HepG2 (cell line): ENCODE measurements around the gene TRIO. TPM values are rescaled to one million over a fixed set of nuclear protein-coding genes. Genes with fewer than 3 reads are reported as not detected.

ENCODE experiments used
- ATAC-seq: fragments of 200-7000 bp; cut with Tn5 transposase; 3 replicates; pipeline ENCODE4 v1.9.1; 2020; ENCODE audit warnings: mild to moderate bottlenecking, moderate library complexity
- BruUV-seq: library from RNA; stranded (reverse); fragments of 400-500 nt; replicated peaks from 2 replicates; lab custom pipeline; 2021; lab: Mats Ljungman, UMichigan
- CTCF ChIA-PET: fragments of 300-600 bp; formaldehyde crosslinking; extraction: SDS; loops from one replicate; lab custom pipeline; 2021; ENCODE audit warnings: low total read pairs, inconsistent platforms, low intra/inter-chr PET ratio; lab: Yijun Ruan, JAX
- POLR2A ChIA-PET: fragments of 350-600 bp; sonication (Branson Sonifier 250); formaldehyde crosslinking; loops from one replicate; lab custom pipeline; 2020; ENCODE audit warnings: antibody characterized with exemption, inconsistent platforms; lab: Yijun Ruan, JAX
- DNase-seq: peaks from one replicate; pipeline ENCODE4 v3.0.0-alpha.2; 2015; ENCODE audit warnings: low spot score
- FAIRE-seq: peaks from 3 replicates; lab custom pipeline; 2011; peaks lifted over from hg19 to GRCh38; lab: Jason Lieb, UNC
- H2AFZ ChIP-seq: one replicate; pipeline ENCODE4 v1.6.1; 2011; ENCODE audit warnings: low read length, inconsistent platforms
- H3K27ac ChIP-seq: fragments of 300-600 bp; 3 replicates; pipeline ENCODE4 v1.8.0; 2011; ENCODE audit warnings: mixed run types, mild to moderate bottlenecking, mixed read lengths, low read length, inconsistent platforms; ENCODE audit not compliant: insufficient read depth; ENCODE audit errors: extremely low read length
- H3K27me3 ChIP-seq, 2 experiments: fragments of 200-600 bp in 1 of 2; 2 replicates in 1 of 2; 3 replicates in 1 of 2; pipeline versions ENCODE4 v1.6.0 to v1.8.0; 2011; ENCODE audit warnings: low read length in 2 of 2, mild to moderate bottlenecking in 2 of 2, moderate library complexity in 2 of 2, inconsistent platforms in 1 of 2; ENCODE audit not compliant: insufficient read depth in 2 of 2, control insufficient read depth in 1 of 2
- H3K36me3 ChIP-seq, 2 experiments: fragments of 200-600 bp in 1 of 2; replicated peaks in 1 of 2; 2 replicates in 1 of 2; 3 replicates in 1 of 2; pipeline versions ENCODE4 v1.5.1 to v1.8.0; 2011; ENCODE audit warnings: low read length in 2 of 2, inconsistent platforms in 1 of 2; ENCODE audit not compliant: insufficient read depth in 2 of 2, control insufficient read depth in 1 of 2
- H3K4me1 ChIP-seq: 2 replicates; pipeline ENCODE4 v1.5.1; 2012; ENCODE audit warnings: low read length, inconsistent platforms; ENCODE audit not compliant: insufficient read depth
- H3K4me2 ChIP-seq: 2 replicates; pipeline ENCODE4 v1.6.0; 2011; ENCODE audit warnings: low read depth, low read length, inconsistent platforms
- H3K4me3 ChIP-seq, 3 experiments: fragments of 200-600 bp in 1 of 3; sonication (generic), shearing (Covaris generic) in 1 of 3; replicated peaks in 1 of 3; 2 replicates each; pipeline ENCODE4 v1.5.1; 2011 to 2016; ENCODE audit warnings: low read length in 3 of 3, inconsistent platforms in 2 of 3, low read depth in 2 of 3, mild to moderate bottlenecking in 2 of 3, control low read depth in 1 of 3, mixed read lengths in 1 of 3; ENCODE audit not compliant: insufficient read depth in 1 of 3
- H3K79me2 ChIP-seq: one replicate; pipeline ENCODE4 v1.6.1; 2011; ENCODE audit warnings: low read length, inconsistent platforms; ENCODE audit not compliant: insufficient read depth
- H3K9ac ChIP-seq: 2 replicates; pipeline ENCODE4 v1.6.0; 2011; ENCODE audit warnings: mild to moderate bottlenecking, low read depth, low read length, inconsistent platforms; ENCODE audit not compliant: insufficient read depth
- H3K9me3 ChIP-seq: 2 replicates; pipeline ENCODE4 v1.5.1; 2012; ENCODE audit warnings: mild to moderate bottlenecking, low read length
- H4K20me1 ChIP-seq: 2 replicates; pipeline ENCODE4 v1.6.0; 2011; ENCODE audit warnings: inconsistent platforms, mild to moderate bottlenecking, low read length, moderate library complexity; ENCODE audit not compliant: insufficient read depth
- AGO2 ChIP-seq: fragments of 200-400 bp; formaldehyde crosslinking; optimal IDR thresholded peaks from 2 replicates; pipeline ENCODE3; 2017; ENCODE audit warnings: mild to moderate bottlenecking, low read depth, low read length, moderate library complexity
- ZFP36 ChIP-seq: fragments of 150-350 bp; IDR thresholded peaks from 2 replicates; pipeline ENCODE4 v1.6.1; 2018; ENCODE audit warnings: borderline replicate concordance, low read length, low read depth; ENCODE audit not compliant: partially characterized antibody
- ZNF770 ChIP-seq: sonication (generic); formaldehyde crosslinking; IDR thresholded peaks from 2 replicates; pipeline ENCODE4 v1.5.0; 2020; ENCODE audit warnings: mild to moderate bottlenecking, missing genetic modification reagents
- WGBS: methylation state at CpG from one replicate; pipeline ENCODE4 v1.1.6; 2017; ENCODE audit warnings: low lambda C conversion rate; 5-methylcytosine and 5-hydroxymethylcytosine counted together
- in situ Hi-C: cut with HindIII; loops from 2 replicates; pipeline ENCODE4 v1.10.0; 2017; ENCODE audit warnings: low pct_unique_long_range_greater_than_20kb; ENCODE audit not compliant: extremely low pct_ligation_motif_present
- intact Hi-C: fragments of 100-400 bp; cut with micrococcal nuclease; formaldehyde crosslinking; loops from one replicate; pipeline ENCODE4 v1.10.0; 2022; ENCODE audit not compliant: unreplicated experiment
- polyA plus RNA-seq, 8 experiments: library from polyadenylated mRNA; depleted of rRNA in 3 of 8; stranded (reverse) in 7 of 8; unstranded in 1 of 8; fragments of >200 nt; fragmentation: Illumina TruSeq in 4 of 8; extraction: Trizol in 4 of 8; gene quantifications; 2 replicates each; pipeline versions ENCODE4 v1.2.1 to v1.2.3, GENCODE V29; 2011 to 2016; ENCODE audit warnings: low read depth in 4 of 8, missing spikeins in 1 of 8, mixed read lengths in 1 of 8; ENCODE audit not compliant: insufficient read depth in 1 of 8
- total RNA-seq, 5 experiments: library from RNA; depleted of rRNA; stranded (reverse); fragments of >200 nt; fragmentation: Illumina TruSeq; extraction: Trizol; gene quantifications; 2 replicates each; pipeline ENCODE4 v1.2.3, GENCODE V29; 2016; ENCODE audit warnings: low read depth in 1 of 5

Gene TRIO
- total and polyA plus RNA-seq, 2 of the 13 experiments (the other 11 are each of a cell fraction or from before 2014, with no cell fraction given): 45.2 to 45.9 TPM

- no peak for TF ChIP-seq ZNF770 (CRISPR knock-in tag)
Observed at GRCh38 chr5:14503017-14503680, 360.0 kb downstream of the TRIO start (continued).

- WGBS: 96% methylated on average over 20 of the region's 27 CpGs
- intact Hi-C loops: no loop called here
- DNase-seq: no peak
- FAIRE-seq: no peak
- no peak overlapping the region for H3K9ac ChIP-seq
- no peaks in the 10 kb centered on the region for H3K79me2 ChIP-seq
- H3K36me3 ChIP-seq: peaks cover 22 to 36% of the 10 kb centered on the region in 2 experiments
- H4K20me1 ChIP-seq: no peaks in the 10 kb centered on the region
- no peak overlapping the region for H3K4me3 ChIP-seq
- no peaks in the 10 kb centered on the region for H3K27me3 ChIP-seq
- ChIA-PET POLR2A (no interaction called here), CTCF (no interaction called here)
- in situ Hi-C loops: no loop called here
- no peak overlapping the region for H2AFZ ChIP-seq
- no peak overlapping the region for H3K27ac ChIP-seq
- H3K4me1 ChIP-seq: no peaks in the 10 kb centered on the region
- peak; percentile 8; the same call in 1 of the 3 replicates for ATAC-seq
- no TSS peak for BruUV-seq
- no peak overlapping the region for H3K4me2 ChIP-seq
- H3K9me3 ChIP-seq: no peaks in the 10 kb centered on the region
- TF ChIP-seq AGO2 (peak; percentile 48), ZFP36 (no peak)
Observed at GRCh38 chr5:14503681-14504331, 360.7 kb downstream of the TRIO start.
